K562 (cell line): ENCODE results near the gene YIPF1. TPM values are rescaled to one million over a fixed set of nuclear protein-coding genes. Genes with fewer than 3 reads are reported as not detected.
A peak's percentile ranks its signal among the peaks of the same experiment; 100 is the strongest.

Experiments used
- ATAC-seq: fragments of 200-7000 bp; cut with Tn5 transposase; 3 replicates; pipeline ENCODE4 v1.9.1; 2020; ENCODE audit warnings: moderate library complexity
- BruUV-seq: library from RNA; stranded (reverse); fragments of 400-500 nt; replicated peaks from 2 replicates; lab custom pipeline; 2021; lab: Mats Ljungman, UMichigan
- CTCF ChIA-PET: fragments of 300-600 bp; formaldehyde crosslinking; extraction: SDS; loops from one replicate; lab custom pipeline; 2021; ENCODE audit warnings: low intra/inter-chr PET ratio; lab: Yijun Ruan, JAX
- POLR2A ChIA-PET: fragments of 300-600, 350-650 bp; sonication (Branson Sonifier 250); formaldehyde crosslinking; extraction: SDS; loops from one replicate; lab custom pipeline; 2021; ENCODE audit warnings: antibody characterized with exemption, inconsistent platforms; lab: Yijun Ruan, JAX
- DNase-seq, 4 experiments: peaks; one replicate each; pipeline versions ENCODE4 v3.0.0 to v3.0.0-alpha.2; 2011 to 2018; ENCODE audit warnings: low spot score in 3 of 4, mixed read lengths in 3 of 4; ENCODE audit errors: extremely low read depth in 1 of 4
- FAIRE-seq: peaks from 2 replicates; lab custom pipeline; 2011; peaks lifted over from hg19 to GRCh38; lab: Jason Lieb, UNC
- H2AFZ ChIP-seq: 2 replicates; pipeline ENCODE4 v1.6.0; 2011; ENCODE audit warnings: low read depth, low read length, control low read depth, inconsistent platforms
- H3K27ac ChIP-seq: fragments of 200-600 bp; 3 replicates; pipeline ENCODE4 v1.8.0; 2011; ENCODE audit warnings: low read depth, mild to moderate bottlenecking, control low read depth, inconsistent platforms, low read length, moderate library complexity, mixed read lengths; ENCODE audit errors: extremely low read depth
- H3K27me3 ChIP-seq, 2 experiments: fragments of 300-600 bp in 1 of 2; 2 replicates in 1 of 2; 3 replicates in 1 of 2; pipeline versions ENCODE4 v1.6.0 to v1.8.0; 2011; ENCODE audit warnings: inconsistent platforms in 2 of 2, low read length in 2 of 2, mild to moderate bottlenecking in 1 of 2, mixed read lengths in 1 of 2, moderate library complexity in 1 of 2; ENCODE audit not compliant: control insufficient read depth in 2 of 2, insufficient read depth in 2 of 2
- H3K36me3 ChIP-seq: fragments of 300-600 bp; 3 replicates; pipeline ENCODE4 v1.8.0; 2011; ENCODE audit warnings: mild to moderate bottlenecking, low read length, inconsistent platforms; ENCODE audit not compliant: control insufficient read depth, insufficient read depth
- H3K4me1 ChIP-seq, 2 experiments: fragments of 200-600 bp in 1 of 2; replicated peaks in 1 of 2; 2 replicates in 1 of 2; 3 replicates in 1 of 2; pipeline versions ENCODE4 v1.5.1 to v1.8.0; 2011; ENCODE audit warnings: inconsistent platforms in 2 of 2, low read length in 2 of 2, mild to moderate bottlenecking in 1 of 2, mixed read lengths in 1 of 2, moderate library complexity in 1 of 2; ENCODE audit not compliant: control insufficient read depth in 2 of 2, insufficient read depth in 2 of 2
- H3K4me2 ChIP-seq: 2 replicates; pipeline ENCODE4 v1.6.1; 2011; ENCODE audit warnings: low read length, control low read depth, inconsistent platforms, mixed read lengths; ENCODE audit not compliant: insufficient read depth
- H3K4me3 ChIP-seq: fragments of 200-600 bp; sonication (generic), shearing (Covaris generic); 2 replicates; pipeline ENCODE4 v1.5.1; 2016; ENCODE audit warnings: control low read depth, inconsistent platforms
- H3K79me2 ChIP-seq: fragments of 200-600 bp; 3 replicates; pipeline ENCODE4 v1.8.0; 2011; ENCODE audit warnings: low read length, inconsistent platforms; ENCODE audit not compliant: control insufficient read depth, insufficient read depth
- H3K9ac ChIP-seq, 2 experiments: 2 replicates each; pipeline versions ENCODE4 v1.6.0 to v1.6.1; 2011; ENCODE audit warnings: low read depth in 2 of 2, low read length in 2 of 2, control low read depth in 1 of 2, inconsistent platforms in 1 of 2, mild to moderate bottlenecking in 1 of 2, mixed read lengths in 1 of 2; ENCODE audit not compliant: insufficient read depth in 1 of 2
- H3K9me1 ChIP-seq: one replicate; pipeline ENCODE4 v1.6.0; 2011; ENCODE audit warnings: inconsistent platforms, mild to moderate bottlenecking, low read length, moderate library complexity; ENCODE audit not compliant: control insufficient read depth, insufficient read depth
- H3K9me3 ChIP-seq: replicated peaks from 2 replicates; pipeline ENCODE4 v1.5.1; 2011; ENCODE audit warnings: low read depth, low read length, inconsistent platforms; ENCODE audit not compliant: control insufficient read depth, insufficient read depth
- H4K20me1 ChIP-seq: replicated peaks from 2 replicates; pipeline ENCODE4 v1.6.1; 2011; ENCODE audit warnings: low read length, inconsistent platforms, mixed read lengths; ENCODE audit not compliant: control insufficient read depth, insufficient read depth
- NR2C1 ChIP-seq, 2 experiments: fragments of 450-650 bp; IDR thresholded peaks; 2 replicates each; pipeline ENCODE4 v1.6.1; 2017; ENCODE audit warnings: mild to moderate bottlenecking in 2 of 2, antibody characterized with exemption in 1 of 2, inconsistent platforms in 1 of 2, missing compliant biosample characterization in 1 of 2, missing genetic modification characterization in 1 of 2
- PKNOX1 ChIP-seq: fragments of 450-650 bp; IDR thresholded peaks from 2 replicates; pipeline ENCODE4 v1.6.1; 2016
- PURB ChIP-seq: sonication (generic); formaldehyde crosslinking; IDR thresholded peaks from 2 replicates; pipeline ENCODE4 v1.9.0; 2021; ENCODE audit warnings: low read depth, mild to moderate bottlenecking, missing genetic modification reagents
- ZBTB8A ChIP-seq: fragments of 450-650 bp; IDR thresholded peaks from 2 replicates; pipeline ENCODE4 v1.6.1; 2018; ENCODE audit warnings: mild to moderate bottlenecking, moderate library complexity; ENCODE audit not compliant: partially characterized antibody
- ZC3H8 ChIP-seq: fragments of 450-650 bp; IDR thresholded peaks from 2 replicates; pipeline ENCODE4 v1.6.1; 2017
- ZNF512 ChIP-seq: IDR thresholded peaks from 2 replicates; pipeline ENCODE4 v1.6.1; 2016; ENCODE audit warnings: missing genetic modification characterization, missing compliant biosample characterization
- ZNF79 ChIP-seq: fragments of 250-450 bp; sonication (Bioruptor Pico); IDR thresholded peaks from 2 replicates; pipeline ENCODE4 v1.4.0; 2020; ENCODE audit warnings: low read depth, mild to moderate bottlenecking, moderate library complexity
- WGBS: fragments of 100-300 bp; shearing (Covaris generic); methylation state at CpG from one replicate; pipeline ENCODE4 v1.1.6; 2016; ENCODE audit warnings: low coverage, mixed read lengths; ENCODE audit not compliant: insufficient coverage; ENCODE audit errors: missing lambda C conversion rate; 5-methylcytosine and 5-hydroxymethylcytosine counted together
- in situ Hi-C: fragments of 300-500 bp; cut with MboI; formaldehyde crosslinking; loops from 4 replicates; pipeline ENCODE4 v1.15.0; 2018; ENCODE audit warnings: inconsistent platforms, mixed read lengths
- intact Hi-C: fragments of 100-400 bp; cut with micrococcal nuclease; formaldehyde crosslinking; loops from 2 replicates; pipeline ENCODE4 v1.14.2; 2022
- polyA plus RNA-seq, 8 experiments: library from polyadenylated mRNA; depleted of rRNA in 4 of 8; stranded (reverse) in 5 of 8; unstranded in 3 of 8; fragments of >200 nt; fragmentation: Nextera tagmentation in 2 of 8; fragmentation: Illumina TruSeq in 1 of 8; extraction: Ambion mirVana in 2 of 8; extraction: Trizol in 1 of 8; gene quantifications; 2 replicates each; pipeline versions ENCODE4 v1.2.1 to v1.2.3, GENCODE V29; 2011 to 2014; ENCODE audit warnings: inconsistent platforms in 1 of 8, missing spikeins in 1 of 8
- total RNA-seq, 7 experiments: library from RNA; depleted of rRNA in 6 of 7; stranded (reverse); fragments of >200 nt in 6 of 7; fragmentation: Illumina TruSeq in 2 of 7; extraction: Trizol in 2 of 7; gene quantifications; 2 replicates each; pipeline versions ENCODE4 v1.2.1 to v1.2.3, GENCODE V29; 2011 to 2021; ENCODE audit warnings: low replicate concordance in 1 of 7

The YIPF1 gene
- total and polyA plus RNA-seq, 9 of the 15 experiments (the other 6 are each of a cell fraction or from before 2014, with no cell fraction given), result 11.5 to 37.5 (median 19.2) TPM

GRCh38 chr1:53931523-53931922, 41.9 kb upstream of the YIPF1 start:
- H3K9me1 ChIP-seq, result no peaks in the 10 kb centered on the region
- no peak overlapping the region for H3K4me2 ChIP-seq
- H3K27ac ChIP-seq, result no peak overlapping the region
- intact Hi-C loops, result no loop called here
- H3K36me3 ChIP-seq, result peaks cover 61% of the 10 kb centered on the region
- peaks cover 12% of the 10 kb centered on the region for H3K9me3 ChIP-seq
- CTCF ChIA-PET, result no interaction called here
- BruUV-seq, result no TSS peak
- H3K4me3 ChIP-seq, result no peak overlapping the region
- H2AFZ ChIP-seq, result no peak overlapping the region
- H3K4me1 ChIP-seq, result no peaks in the 10 kb centered on the region; a peak in 1 of 5 replicates
- POLR2A ChIA-PET, result interaction anchor here (0.7 to 1.4 kb wide), 2 partner anchors 12 to 14 kb away, joined by 3 to 5 read pairs; no protein-coding TSS in a partner anchor
- WGBS, result 89% methylated on average over 2 of the region's 2 CpGs
- H3K9ac ChIP-seq, result no peak overlapping the region
- no peak for DNase-seq
- H3K27me3 ChIP-seq, result no peaks in the 10 kb centered on the region
- H4K20me1 ChIP-seq, result no peaks in the 10 kb centered on the region
- no peak for ATAC-seq
- FAIRE-seq, result no peak
- TF ChIP-seq PURB (CRISPR knock-in tag) (no peak), ZBTB8A (no peak), ZNF79 (CRISPR knock-in tag) (no peak), ZC3H8 (no peak), PKNOX1 (no peak), ZNF512 (tag) (peak; percentile 44; the same call in 1 of the 2 replicates), NR2C1 (IDR thresholded peaks at IDR 0.05) (no peak), NR2C1 (tag; IDR thresholded peaks at IDR 0.05) (no peak)
- TF ChIP-seq, all 486 proteins: peak for 1
- in situ Hi-C loops, result no loop called here
- H3K79me2 ChIP-seq, result peaks cover 3% of the 10 kb centered on the region; the same call in 1 of the 3 replicates
